ENCODE measurements around the gene PRKCZ. TPM values are rescaled to one million over a fixed set of nuclear protein-coding genes. Genes with fewer than 3 reads are reported as not detected.

PRKCZ gene
- total and polyA plus RNA-seq, 2 of the 4 experiments (the other 2 are of a cell fraction): 2.0 to 3.5 TPM

GRCh38 chr1:2080140-2080539, 29.9 kb downstream of the PRKCZ start:
- no peak overlapping the region for H3K4me3 ChIP-seq (ENCODE audit: insufficient read depth, low read depth, low read length)
- no peak overlapping the region for H2BK5ac ChIP-seq (ENCODE audit: low read depth, low read length, poor library complexity, severe bottlenecking)
- no peak overlapping the region for H2AK5ac ChIP-seq (ENCODE audit: low read depth, low read length)
- no peak overlapping the region for H3K4me2 ChIP-seq (ENCODE audit: low read depth, low read length)
- POLR2A ChIA-PET (ENCODE audit: unreplicated experiment): no interaction called here
- dilution Hi-C loops (cut with HindIII; ENCODE audit: low sequenced_read_pairs, unreplicated experiment) (no loop called here), in situ Hi-C loops (cut with MboI; ENCODE audit: low sequenced_read_pairs) (no loop called here), intact Hi-C loops (cut with micrococcal nuclease) (no loop called here)
- no peaks in the 10 kb centered on the region; the same call in 1 of the 2 replicates for H3K27me3 ChIP-seq (ENCODE audit: control insufficient read depth, insufficient read depth, low read length)
- H3K4ac ChIP-seq (ENCODE audit: low read depth, low read length): no peak overlapping the region
- CTCF ChIA-PET: no interaction called here
- H3K14ac ChIP-seq (replicated peaks; ENCODE audit: low read depth, low read length): no peak overlapping the region
- WGBS, 2 experiments (ENCODE audit: extremely low coverage in 2 of 2, insufficient read length in 1 of 2): 85% methylated on average over 2 of the region's 16 CpGs; no CpG with 5 or more reads in 1 of the 2 experiments
- BruUV-seq (replicated peaks): no TSS peak
- H4K20me1 ChIP-seq (ENCODE audit: insufficient read depth, low read length): no peaks in the 10 kb centered on the region
- H3K27ac ChIP-seq (ENCODE audit: insufficient read depth, low read length): no peak overlapping the region
- H3K9me3 ChIP-seq (ENCODE audit: control insufficient read depth, insufficient read depth, low read length): peaks cover 36% of the 10 kb centered on the region
- no peaks in the 10 kb centered on the region for H3K9me1 ChIP-seq (ENCODE audit: insufficient read depth, low read length)
- no peak for TF ChIP-seq MXI1 (IDR thresholded peaks at IDR 0.05; ENCODE audit: borderline replicate concordance, low read depth, low read length)
- TF ChIP-seq NFE2L2 (IDR thresholded peaks at IDR 0.05; ENCODE audit: low read depth, low read length): no peak
- TF ChIP-seq MAZ (IDR thresholded peaks at IDR 0.05; ENCODE audit: borderline replicate concordance, low read depth, low read length): no peak
- no peak for TF ChIP-seq CEBPB (IDR thresholded peaks at IDR 0.05; ENCODE audit: low read depth, low read length)
- TF ChIP-seq RFX5 (IDR thresholded peaks at IDR 0.05; ENCODE audit: low read depth, low read length): no peak
- no peak for TF ChIP-seq RCOR1 (IDR thresholded peaks at IDR 0.05; ENCODE audit: insufficient replicate concordance, low read length)
- no peak for TF ChIP-seq FOS (IDR thresholded peaks at IDR 0.05; ENCODE audit: low read depth, low read length)
- no peak for TF ChIP-seq ELK1 (IDR thresholded peaks at IDR 0.05; ENCODE audit: borderline replicate concordance, low read depth, low read length)
- no peak for TF ChIP-seq SMC3 (IDR thresholded peaks at IDR 0.05; ENCODE audit: low read depth, low read length)
- TF ChIP-seq RAD21 (IDR thresholded peaks at IDR 0.05; ENCODE audit: low read length): no peak
- TF ChIP-seq POLR2A (IDR thresholded peaks at IDR 0.05; ENCODE audit: low read depth, low read length): no peak
- no peak for TF ChIP-seq CTCF (conservative IDR thresholded peaks at IDR 0.05; ENCODE audit: low read depth, low read length)
- TF ChIP-seq USF2 (IDR thresholded peaks at IDR 0.05; ENCODE audit: low read depth, low read length): no peak
- TF ChIP-seq MAFK (IDR thresholded peaks at IDR 0.05; ENCODE audit: low read depth, low read length): no peak
- no peak for TF ChIP-seq BHLHE40 (IDR thresholded peaks at IDR 0.05; ENCODE audit: low read depth, low read length)
- no peak for TF ChIP-seq CHD1 (IDR thresholded peaks at IDR 0.05; ENCODE audit: low read depth, low read length)
- H4K5ac ChIP-seq (ENCODE audit: low read depth, low read length): no peak overlapping the region
- no peak overlapping the region for H2BK20ac ChIP-seq (ENCODE audit: low read depth, low read length)
- H4K91ac ChIP-seq (ENCODE audit: insufficient read depth, low read depth, low read length): no peak overlapping the region
- no peak overlapping the region for H2BK120ac ChIP-seq (ENCODE audit: low read depth, low read length)
- no peak overlapping the region for H3K9ac ChIP-seq (ENCODE audit: low read depth, low read length)
- ATAC-seq (ENCODE audit: low read depth) (no peak), DNase-seq (no peak)
- no peak overlapping the region for H2AK9ac ChIP-seq (replicated peaks; ENCODE audit: low read depth, low read length, poor library complexity)
- no peak overlapping the region for H4K8ac ChIP-seq (ENCODE audit: low read depth in 2 of 2, low read length in 2 of 2)
- no peaks in the 10 kb centered on the region for H3K36me3 ChIP-seq (ENCODE audit: control insufficient read depth, insufficient read depth, low read length)
- no peaks in the 10 kb centered on the region for H3K79me1 ChIP-seq (ENCODE audit: low read depth in 1 of 2, low read length in 2 of 2)
- no peak overlapping the region for H2AFZ ChIP-seq (replicated peaks; ENCODE audit: low read length, poor library complexity)
- no peak overlapping the region for H3K18ac ChIP-seq (ENCODE audit: low read depth, low read length)
- H3K4me1 ChIP-seq (ENCODE audit: control insufficient read depth, insufficient read depth, low read length): no peaks in the 10 kb centered on the region
- H2BK15ac ChIP-seq (ENCODE audit: low read depth, low read length): no peak overlapping the region
- H3K56ac ChIP-seq (ENCODE audit: extremely low read depth, insufficient read depth, low read length): no peak overlapping the region
- no peak overlapping the region for H3K23ac ChIP-seq (ENCODE audit: low read depth, low read length)
